Body of pancreas (tissue), 4 donors: Measurements from ENCODE around the gene SCN3B. TPM values are rescaled to one million over a fixed set of nuclear protein-coding genes. Genes with fewer than 3 reads are reported as not detected.

Experiments used
- ATAC-seq: fragments of 150-250 bp; one replicate; pipeline ENCODE4 v1.9.1; 2016
- DNase-seq, 4 donors: peaks; one replicate each; pipeline ENCODE4 v3.0.0-alpha.2; 2019
- H3K27ac ChIP-seq, 4 donors: fragments of 200-600 bp; sonication (generic); 1 replicate in 3 of 4; 2 replicates in 1 of 4; pipeline versions ENCODE4 v1.5.1 to v1.6.1; 2016 to 2019; ENCODE audit warnings: mild to moderate bottlenecking in 1 of 4, mixed read lengths in 1 of 4, moderate library complexity in 1 of 4
- H3K27me3 ChIP-seq, 2 donors: fragments of 200-600 bp; sonication (generic); one replicate each; pipeline ENCODE4 v1.6.0; 2016; ENCODE audit warnings: mild to moderate bottlenecking in 1 of 2
- H3K36me3 ChIP-seq, 2 donors: fragments of 200-600 bp; sonication (generic); replicated peaks in 1 of 2; 2 replicates each; pipeline ENCODE4 v1.5.1; 2016; ENCODE audit warnings: low read depth in 2 of 2; ENCODE audit not compliant: insufficient read depth in 1 of 2
- H3K4me1 ChIP-seq: fragments of 200-600 bp; sonication (generic); one replicate; pipeline ENCODE4 v1.6.0; 2016
- H3K4me3 ChIP-seq, 2 donors: fragments of 200-600 bp; sonication (generic); 1 replicate in 1 of 2; 2 replicates in 1 of 2; pipeline ENCODE4 v1.5.1; 2016 to 2019
- H3K9me3 ChIP-seq, 3 donors: fragments of 200-600 bp; sonication (generic); 1 replicate in 2 of 3; 2 replicates in 1 of 3; pipeline ENCODE4 v1.5.1; 2016
- POLR2A ChIP-seq, 3 donors: fragments of 450-650 bp; IDR thresholded peaks; one replicate each; pipeline ENCODE4 v1.6.1; 2016; ENCODE audit warnings: antibody characterized with exemption in 3 of 3, mild to moderate bottlenecking in 2 of 3
- WGBS, 2 donors: methylation state at CpG; one replicate each; pipeline ENCODE4 v1.1.5; 2017; 5-methylcytosine and 5-hydroxymethylcytosine counted together
- intact Hi-C: fragments of 100-400 bp; cut with DNase I; formaldehyde crosslinking; loops from one replicate; pipeline ENCODE4 v1.15.1; 2023
- total RNA-seq, 2 donors: library from RNA; depleted of rRNA; stranded (reverse); fragments of >200 nt; gene quantifications; one replicate each; pipeline ENCODE4 v1.1.0, GENCODE V29; 2016
- TF ChIP-seq, protein P1 (sequence below), 7 experiments: fragments of 450-650 bp in 4 of 7; fragments of 200-600 bp in 3 of 7; sonication (generic) in 3 of 7; IDR thresholded peaks; one replicate each; pipeline ENCODE4 v1.5.1; 2016 to 2019; ENCODE audit warnings: antibody characterized with exemption in 7 of 7

Gene SCN3B
- total RNA-seq, 2 donors from 2014 or later: 0.78 to 1.6 TPM

DNA sequence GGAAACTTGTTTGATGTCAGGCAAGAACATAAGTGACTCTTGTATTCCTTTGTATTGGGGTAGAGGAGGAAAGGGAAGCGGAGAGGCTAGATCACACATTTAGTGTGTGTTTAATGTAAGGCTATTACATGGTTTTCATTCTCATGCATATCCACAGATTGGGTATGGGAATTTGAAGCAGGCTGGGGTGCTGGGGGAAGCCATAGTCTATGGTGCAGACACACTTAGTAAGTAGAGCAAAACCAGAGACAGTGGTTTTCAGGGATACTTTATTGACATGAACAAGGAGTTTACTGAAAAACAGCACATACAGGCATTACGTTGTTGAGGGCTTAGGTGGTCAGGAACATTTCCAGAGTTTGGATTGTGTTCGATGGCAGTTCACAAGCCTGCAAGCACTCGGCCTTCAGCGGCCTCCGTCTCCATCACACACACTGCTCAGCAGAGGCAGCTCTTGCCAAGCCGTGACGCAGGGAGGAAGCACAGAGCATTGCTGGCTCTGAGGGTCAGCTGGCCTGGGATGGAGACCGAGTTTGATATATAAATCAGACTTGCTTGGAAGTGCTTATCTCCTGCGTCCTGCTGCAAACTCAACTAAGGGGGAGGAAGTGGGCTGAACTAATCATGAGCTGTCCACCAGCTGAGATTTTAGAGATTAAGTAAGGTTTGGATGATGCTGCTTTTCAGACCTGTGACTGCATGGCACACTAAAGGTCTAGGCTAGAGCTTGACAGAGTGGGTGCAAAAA lies 25.3 kb downstream of the SCN3B start:
- H3K9me3 ChIP-seq: no peaks in the 10 kb centered on the region
- DNase-seq: peak; percentile 33 to 51 (median 37)
- H3K27ac ChIP-seq: no peak overlapping the region
- H3K4me1 ChIP-seq: no peaks in the 10 kb centered on the region
- intact Hi-C loops: no loop called here
- H3K27me3 ChIP-seq: no peaks in the 10 kb centered on the region
- TF ChIP-seq POLR2A (IDR thresholded peaks at IDR 0.05): no peak
- WGBS, 2 donors: 46 to 65% methylated on average over 8 to 10 of the region's 10 CpGs
- ATAC-seq: peak; percentile 48
- H3K4me3 ChIP-seq: no peak overlapping the region
- no peaks in the 10 kb centered on the region for H3K36me3 ChIP-seq

DNA sequence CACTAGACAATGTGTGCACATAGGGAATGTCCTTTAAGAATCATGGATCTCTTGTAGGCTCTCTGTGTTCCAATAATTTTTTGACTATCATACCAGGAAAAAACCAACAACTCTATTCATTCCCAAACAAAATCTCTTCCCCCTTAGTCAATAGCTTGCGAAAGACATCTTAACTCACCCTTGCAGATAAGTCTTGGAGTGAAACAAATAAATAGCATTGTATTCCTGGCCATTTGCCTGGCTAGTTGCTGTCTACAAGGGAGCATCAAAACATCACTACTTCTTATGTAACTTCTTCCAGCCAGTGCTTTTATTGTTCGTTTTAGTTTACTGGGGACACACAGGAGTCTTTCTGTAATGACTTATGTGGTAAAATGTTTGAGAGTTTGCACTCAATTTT lies 29.4 kb downstream of the SCN3B start:
- Histone ChIP-seq H3K36me3 (no peaks in the 10 kb centered on the region), H3K27me3 (no peaks in the 10 kb centered on the region), H3K4me1 (no peaks in the 10 kb centered on the region), H3K27ac (no peak overlapping the region), H3K9me3 (no peaks in the 10 kb centered on the region), H3K4me3 (no peak overlapping the region)
- WGBS, 2 donors: 64 to 69% methylated on average over 2 of the region's 2 CpGs
- intact Hi-C loops: no loop called here
- TF ChIP-seq, protein P1, sequence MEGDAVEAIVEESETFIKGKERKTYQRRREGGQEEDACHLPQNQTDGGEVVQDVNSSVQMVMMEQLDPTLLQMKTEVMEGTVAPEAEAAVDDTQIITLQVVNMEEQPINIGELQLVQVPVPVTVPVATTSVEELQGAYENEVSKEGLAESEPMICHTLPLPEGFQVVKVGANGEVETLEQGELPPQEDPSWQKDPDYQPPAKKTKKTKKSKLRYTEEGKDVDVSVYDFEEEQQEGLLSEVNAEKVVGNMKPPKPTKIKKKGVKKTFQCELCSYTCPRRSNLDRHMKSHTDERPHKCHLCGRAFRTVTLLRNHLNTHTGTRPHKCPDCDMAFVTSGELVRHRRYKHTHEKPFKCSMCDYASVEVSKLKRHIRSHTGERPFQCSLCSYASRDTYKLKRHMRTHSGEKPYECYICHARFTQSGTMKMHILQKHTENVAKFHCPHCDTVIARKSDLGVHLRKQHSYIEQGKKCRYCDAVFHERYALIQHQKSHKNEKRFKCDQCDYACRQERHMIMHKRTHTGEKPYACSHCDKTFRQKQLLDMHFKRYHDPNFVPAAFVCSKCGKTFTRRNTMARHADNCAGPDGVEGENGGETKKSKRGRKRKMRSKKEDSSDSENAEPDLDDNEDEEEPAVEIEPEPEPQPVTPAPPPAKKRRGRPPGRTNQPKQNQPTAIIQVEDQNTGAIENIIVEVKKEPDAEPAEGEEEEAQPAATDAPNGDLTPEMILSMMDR (IDR thresholded peaks at IDR 0.05): no peak
- no peak for TF ChIP-seq POLR2A (IDR thresholded peaks at IDR 0.05)
- ATAC-seq (no peak), DNase-seq (no peak)

GRCh38 chr11:123622576-123622975 lies 31.8 kb downstream of the SCN3B start:
- Histone ChIP-seq H3K9me3 (no peaks in the 10 kb centered on the region), H3K27ac (no peak overlapping the region), H3K27me3 (no peaks in the 10 kb centered on the region), H3K4me3 (no peak overlapping the region), H3K36me3 (no peaks in the 10 kb centered on the region), H3K4me1 (no peaks in the 10 kb centered on the region)
- TF ChIP-seq POLR2A (IDR thresholded peaks at IDR 0.05): no peak
- TF ChIP-seq, protein P1 (IDR thresholded peaks at IDR 0.05): no peak
- intact Hi-C loops: no loop called here
- no peak for DNase-seq
- 91 to 94% methylated on average over 9 of the region's 9 CpGs for WGBS, 2 donors
- no peak for ATAC-seq

- H3K9me3 ChIP-seq: no peaks in the 10 kb centered on the region
- H3K4me1 ChIP-seq: no peaks in the 10 kb centered on the region
- no peak overlapping the region for H3K4me3 ChIP-seq
- WGBS, 2 donors: 80 to 81% methylated on average over 11 of the region's 11 CpGs
- ATAC-seq (peak; percentile 62), DNase-seq (peak in 3 of 4 donors; percentile 30 to 41 (median 35))
- no peaks in the 10 kb centered on the region for H3K36me3 ChIP-seq
- TF ChIP-seq, protein P1 (IDR thresholded peaks at IDR 0.05): no peak
- no peak for TF ChIP-seq POLR2A (IDR thresholded peaks at IDR 0.05)
- no peak overlapping the region for H3K27ac ChIP-seq
- no peaks in the 10 kb centered on the region for H3K27me3 ChIP-seq
- intact Hi-C loops: no loop called here
Observed at GRCh38 chr11:123616505-123617198, 37.8 kb downstream of the SCN3B start.

- Histone ChIP-seq H3K27ac (no peak overlapping the region), H3K4me1 (no peaks in the 10 kb centered on the region), H3K4me3 (no peak overlapping the region), H3K9me3 (no peaks in the 10 kb centered on the region), H3K27me3 (no peaks in the 10 kb centered on the region), H3K36me3 (no peaks in the 10 kb centered on the region)
- intact Hi-C loops: no loop called here
- ATAC-seq (no peak), DNase-seq (no peak)
- TF ChIP-seq, protein P1 (IDR thresholded peaks at IDR 0.05): no peak
- no peak for TF ChIP-seq POLR2A (IDR thresholded peaks at IDR 0.05)
- WGBS, 2 donors: 84 to 89% methylated on average over 4 of the region's 4 CpGs
Observed at GRCh38 chr11:123611698-123612097, 42.7 kb downstream of the SCN3B start.
